NCI-H526 treated with DMSO at 0.1 percent for 48 hours (cell line): ENCODE measurements around the gene TXNL4B.
"Not testable (repeated sequence)": the region's sequence is repeated elsewhere in the genome, so short reads cannot be mapped to it uniquely, and the experiment has no call there.

Experiments
- DNase-seq: peaks from one replicate; lab custom pipeline; 2025; lab: John Stamatoyannopoulos, UW

TXNL4B gene

GRCh38 chr16:72111657-72112451 is 18.4 kb upstream of the TXNL4B start:
- no peak for DNase-seq

- no peak for DNase-seq
Observed at GRCh38 chr16:72110662-72111615, 17.5 kb upstream of the TXNL4B start.

GRCh38 chr16:72109966-72110530 is 16.6 kb upstream of the TXNL4B start:
- DNase-seq = no peak

GRCh38 chr16:72109300-72109699 is 15.9 kb upstream of the TXNL4B start:
- DNase-seq = no peak

GRCh38 chr16:72108353-72109102 is 15.1 kb upstream of the TXNL4B start:
- no peak for DNase-seq

- no peak for DNase-seq
Observed at GRCh38 chr16:72107371-72107770, 14.0 kb upstream of the TXNL4B start.

- DNase-seq = no peak
Observed at GRCh38 chr16:72105978-72106377, 12.6 kb upstream of the TXNL4B start.

- no peak for DNase-seq
Observed at GRCh38 chr16:72104905-72105304, 11.5 kb upstream of the TXNL4B start.

- no peak for DNase-seq
Observed at GRCh38 chr16:72101195-72101594, 7.8 kb upstream of the TXNL4B start.

GRCh38 chr16:72099377-72099818 is 6.0 kb upstream of the TXNL4B start:
- peak; percentile 2 for DNase-seq

- DNase-seq = no peak
Observed at GRCh38 chr16:72098936-72099335, 5.5 kb upstream of the TXNL4B start.

- DNase-seq = no peak
Observed at GRCh38 chr16:72094266-72094610, 818 bp upstream of the TXNL4B start.

GRCh38 chr16:72092832-72093447 is 480 bp downstream of the TXNL4B start:
- DNase-seq = no peak

- DNase-seq = no peak
Observed at GRCh38 chr16:72091217-72091616, 2.2 kb downstream of the TXNL4B start.

GRCh38 chr16:72085002-72085401 is 8.4 kb downstream of the TXNL4B start:
- no peak for DNase-seq

- no peak for DNase-seq
Observed at GRCh38 chr16:72084445-72084844, 9.0 kb downstream of the TXNL4B start.

GRCh38 chr16:72083778-72084404 is 9.5 kb downstream of the TXNL4B start:
- no peak for DNase-seq

- not testable (repeated sequence) for DNase-seq
Observed at GRCh38 chr16:72076991-72077706, 16.3 kb downstream of the TXNL4B start.

- not testable (repeated sequence) for DNase-seq
Observed at GRCh38 chr16:72075067-72075466, 18.4 kb downstream of the TXNL4B start.

- no peak for DNase-seq
Observed at GRCh38 chr16:72073560-72074230, 19.7 kb downstream of the TXNL4B start.
